NCI-H1092 (cell line): Measurements from ENCODE around the gene TNFSF9.
A peak's percentile ranks its signal among the peaks of the same experiment; 100 is the strongest.
"Not testable (repeated sequence)": the region's sequence is repeated elsewhere in the genome, so short reads cannot be mapped to it uniquely, and the experiment has no call there.

ENCODE experiments used
- DNase-seq: peaks from one replicate; lab custom pipeline; 2025; lab: John Stamatoyannopoulos, UW

TNFSF9 gene

DNA sequence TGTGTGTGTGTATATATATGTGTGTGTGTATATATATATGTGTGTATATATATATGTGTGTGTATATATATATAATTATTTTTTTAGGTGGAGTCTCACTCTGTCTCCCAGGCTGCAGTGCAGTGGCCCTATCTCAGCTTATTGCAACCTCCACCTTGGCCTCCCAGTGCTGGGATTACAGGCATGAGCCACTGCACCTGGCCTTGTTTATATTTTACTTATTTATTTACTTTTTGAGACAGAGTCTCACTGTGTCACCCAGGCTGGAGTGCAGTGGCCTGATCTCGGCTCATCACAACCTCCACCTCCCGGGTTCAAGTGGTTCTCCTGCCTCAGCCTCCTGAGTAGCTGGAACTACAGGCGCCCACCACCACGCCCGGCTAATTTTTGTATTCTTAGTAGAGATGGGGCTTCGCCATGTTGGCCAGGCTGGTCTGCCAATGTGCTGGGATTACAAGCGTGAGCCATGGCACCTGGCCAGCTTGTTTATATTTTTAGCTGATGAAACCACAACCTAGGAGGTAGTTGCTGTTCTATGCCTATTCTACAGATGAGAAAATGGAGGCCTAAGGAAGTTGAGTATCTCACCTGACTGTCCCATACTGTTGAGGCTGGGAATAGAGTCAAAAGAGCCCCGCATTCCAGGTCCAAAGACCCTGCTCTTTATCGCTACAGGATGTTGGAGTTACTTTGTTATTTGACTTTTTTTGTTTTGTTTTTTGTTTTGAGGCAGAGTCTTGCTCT, 22.6 kb upstream of the TNFSF9 start:
- DNase-seq: not testable (repeated sequence)

DNA sequence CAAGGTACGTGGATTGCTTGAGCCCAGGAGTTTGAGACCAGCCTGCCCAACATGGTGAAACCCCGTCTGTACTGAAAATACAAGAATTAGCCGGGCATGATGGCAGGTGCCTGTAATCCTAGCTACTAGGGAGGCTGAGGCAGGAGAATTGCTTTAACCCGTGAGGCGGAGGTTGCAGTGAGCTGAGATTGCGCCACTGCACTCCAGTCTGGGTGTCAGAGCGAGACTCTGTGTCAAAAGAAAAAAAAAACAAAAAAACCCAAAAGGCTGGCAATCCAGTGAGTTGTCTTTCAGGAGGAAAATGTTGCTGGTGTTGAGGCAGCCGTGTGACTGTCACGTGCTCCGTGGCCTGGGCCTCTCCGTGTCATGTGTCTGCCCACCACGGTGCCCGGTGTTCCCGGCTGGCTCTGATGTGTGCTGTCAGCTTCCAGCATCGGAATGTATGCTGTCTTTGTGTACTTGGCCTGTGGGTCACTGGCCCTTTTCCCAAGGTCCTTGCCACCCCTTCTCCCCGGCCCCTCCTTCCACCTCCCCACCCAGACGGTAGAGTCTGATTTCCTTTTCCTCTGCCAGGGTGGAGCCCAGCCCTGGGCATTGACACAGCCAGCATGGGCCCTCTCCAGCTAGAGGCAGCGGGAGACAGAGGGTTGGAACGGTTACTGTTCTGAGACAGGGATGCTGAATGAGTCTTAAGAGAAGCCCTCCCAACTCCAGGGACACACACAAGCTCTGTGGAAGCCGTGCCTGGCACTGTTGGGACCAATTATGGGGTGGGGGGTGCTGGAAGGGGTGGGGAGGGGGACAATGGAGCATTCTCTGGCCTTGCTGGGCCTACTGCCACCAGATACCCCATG, 21.5 kb upstream of the TNFSF9 start:
- no peak for DNase-seq

DNA sequence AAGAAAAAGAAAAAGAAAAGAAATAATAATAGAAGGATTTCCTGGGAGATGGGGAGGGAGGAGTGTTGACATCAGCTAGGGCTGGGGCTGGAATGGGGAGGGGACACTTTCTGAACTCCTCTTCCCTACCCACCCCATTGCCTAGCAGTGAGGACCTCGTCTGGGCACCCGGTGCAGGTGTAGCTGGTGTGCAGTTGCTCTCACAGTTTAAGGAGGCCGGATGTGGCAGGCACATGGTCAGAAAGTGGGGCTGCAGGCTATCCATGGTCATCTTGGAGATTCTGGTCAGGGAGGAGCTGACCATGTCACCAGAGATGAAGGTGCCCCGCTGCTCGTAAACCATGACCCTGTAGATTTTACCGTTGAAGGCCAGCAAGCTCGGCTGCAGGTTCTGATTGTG, 20.2 kb upstream of the TNFSF9 start:
- no peak for DNase-seq

DNA sequence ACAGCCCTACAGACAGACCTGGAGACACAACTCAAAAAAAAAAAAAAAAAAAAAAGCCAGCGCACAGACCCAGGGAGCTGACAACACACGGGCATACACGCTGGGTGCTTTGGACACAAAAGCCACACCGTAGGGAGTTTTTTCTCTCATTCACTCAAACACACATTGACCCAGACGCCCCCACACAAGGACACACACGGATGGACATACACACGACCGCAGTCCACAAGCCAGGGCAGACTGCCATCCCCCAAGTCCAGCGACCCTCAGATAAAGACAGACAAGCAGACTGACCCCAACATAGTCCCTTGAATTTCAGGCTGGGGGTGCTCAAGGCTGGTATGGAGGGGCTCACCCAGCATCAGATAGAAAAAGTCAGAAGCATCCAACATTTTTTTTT, 16.7 kb upstream of the TNFSF9 start:
- DNase-seq: no peak

DNA sequence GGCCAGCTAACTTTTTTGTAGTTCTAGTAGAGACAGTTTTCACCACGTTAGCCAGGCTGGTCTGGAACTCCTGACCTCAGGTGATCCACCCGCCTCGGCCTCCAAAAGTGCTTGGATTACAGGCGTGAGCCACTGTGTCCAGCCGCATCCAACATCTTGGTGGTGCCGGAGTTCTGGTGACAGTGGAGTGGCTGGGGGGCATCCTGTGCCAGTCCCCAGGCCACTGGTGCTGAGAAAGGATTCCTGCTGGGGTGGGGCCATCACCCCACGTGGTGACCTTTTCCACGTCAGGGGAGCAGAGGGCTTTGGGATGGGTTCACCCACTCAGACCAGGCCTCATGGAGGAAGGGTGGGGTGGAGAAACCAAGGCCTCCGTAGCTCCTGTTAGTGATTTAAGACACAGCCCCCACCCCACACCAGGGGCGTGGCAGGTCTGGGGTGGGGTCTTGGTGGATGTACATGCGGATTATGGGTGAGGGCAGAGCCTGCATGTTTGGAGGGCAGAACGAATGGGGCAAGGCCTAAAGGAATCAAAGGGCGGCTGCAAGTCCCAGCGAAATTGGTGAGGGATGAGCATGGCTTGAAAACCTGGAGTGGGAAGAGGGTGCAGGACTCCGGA, 15.8 kb upstream of the TNFSF9 start:
- DNase-seq: no peak

DNA sequence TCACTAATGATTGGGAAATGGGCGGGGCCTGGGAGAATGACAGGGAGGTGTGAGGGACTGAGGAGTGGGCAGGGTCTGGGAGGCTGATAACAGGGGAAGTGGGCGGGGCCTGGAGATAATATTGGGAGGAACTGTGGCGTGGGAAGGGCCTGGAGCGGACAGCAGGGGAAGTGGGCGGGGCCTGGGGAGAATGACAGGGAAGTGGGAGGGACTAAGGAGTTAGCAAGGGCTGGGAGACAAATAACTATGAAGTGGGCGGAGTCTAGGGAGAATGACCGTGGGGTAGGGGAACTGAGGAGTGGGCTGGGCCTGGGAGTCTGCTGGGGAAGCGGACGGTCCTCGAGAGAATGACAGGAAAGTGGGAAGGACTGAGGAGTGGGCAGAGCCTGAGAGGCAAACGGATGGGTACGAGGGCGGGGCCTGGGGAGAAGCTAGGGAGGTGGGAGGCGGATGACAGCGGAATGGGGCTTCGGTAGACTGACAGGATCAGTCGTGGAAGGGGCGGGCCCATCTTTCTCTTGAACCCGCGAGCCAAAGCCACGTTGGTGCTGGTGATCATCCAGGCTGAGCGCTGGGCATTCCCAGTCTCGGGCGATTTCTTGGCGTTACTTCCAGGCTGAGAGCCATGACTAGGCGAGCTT, 14.7 kb upstream of the TNFSF9 start:
- DNase-seq: no peak

DNA sequence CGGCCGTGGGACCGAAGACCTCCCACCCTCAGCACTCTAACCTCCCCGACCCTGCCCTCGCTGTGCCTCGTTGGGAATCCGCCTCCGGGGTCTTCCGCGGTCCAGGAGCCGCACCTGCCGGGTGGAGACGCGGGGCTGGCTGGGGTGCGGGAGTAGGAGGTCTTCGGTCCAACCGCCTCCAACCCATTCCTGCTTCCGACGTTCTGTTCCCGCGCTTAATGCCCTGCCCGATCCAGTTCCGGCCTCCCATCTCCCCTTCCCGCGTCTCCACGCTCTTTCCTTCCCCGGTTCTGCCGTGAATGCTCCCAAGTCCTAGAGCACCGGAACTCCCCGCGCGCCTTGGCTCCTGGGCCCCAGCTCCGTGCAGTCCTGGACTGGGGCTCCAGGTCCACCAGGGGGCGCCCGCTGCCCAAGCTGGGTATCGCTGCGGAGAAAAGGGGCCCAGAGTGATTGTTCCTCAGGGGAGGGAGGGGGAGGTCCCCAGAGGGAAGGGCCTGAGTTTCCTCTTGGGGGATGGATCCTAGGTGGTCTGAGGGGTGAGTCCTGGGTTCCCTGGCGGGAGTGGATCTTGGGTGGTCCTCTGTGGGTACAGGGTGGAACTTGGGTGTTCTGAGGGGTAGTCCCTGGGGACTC, 14.1 kb upstream of the TNFSF9 start:
- peak; percentile 62 for DNase-seq

DNA sequence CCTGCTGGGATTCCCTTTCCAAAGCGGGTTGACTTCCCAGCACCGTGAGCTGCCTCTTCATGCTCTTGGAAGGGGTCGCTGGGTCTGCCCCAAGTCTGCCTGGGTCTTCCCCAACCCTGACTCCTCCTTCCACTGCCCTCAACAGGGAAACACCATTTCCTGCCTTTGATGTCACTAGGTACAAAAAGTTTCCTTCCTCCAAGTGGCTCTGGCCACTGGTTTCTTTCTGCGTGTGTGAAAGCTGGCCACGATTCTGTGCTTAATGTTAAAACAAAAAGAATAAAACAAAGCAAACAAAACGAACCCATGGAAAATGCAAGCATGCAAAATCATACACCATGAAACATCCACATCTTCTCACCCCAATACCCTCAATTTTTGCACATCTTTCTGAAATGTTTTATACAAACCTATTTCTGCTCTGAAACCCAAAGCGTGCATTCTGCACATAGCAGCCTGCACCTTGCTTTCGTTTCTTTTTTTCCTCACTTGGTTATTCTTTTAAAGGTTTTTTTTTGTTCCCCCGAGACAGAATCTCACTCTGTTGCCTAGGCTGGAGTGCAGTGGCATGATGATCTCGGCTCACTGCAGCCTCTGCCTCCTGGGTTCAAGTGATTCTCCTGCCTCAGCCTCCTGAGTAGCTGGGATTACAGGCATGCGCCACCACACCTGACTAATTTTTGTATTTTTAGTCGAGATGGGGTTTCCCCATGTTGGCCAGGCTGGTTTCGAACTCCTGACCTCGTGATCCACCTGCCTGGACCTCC, 12.5 kb upstream of the TNFSF9 start:
- DNase-seq: no peak

DNA sequence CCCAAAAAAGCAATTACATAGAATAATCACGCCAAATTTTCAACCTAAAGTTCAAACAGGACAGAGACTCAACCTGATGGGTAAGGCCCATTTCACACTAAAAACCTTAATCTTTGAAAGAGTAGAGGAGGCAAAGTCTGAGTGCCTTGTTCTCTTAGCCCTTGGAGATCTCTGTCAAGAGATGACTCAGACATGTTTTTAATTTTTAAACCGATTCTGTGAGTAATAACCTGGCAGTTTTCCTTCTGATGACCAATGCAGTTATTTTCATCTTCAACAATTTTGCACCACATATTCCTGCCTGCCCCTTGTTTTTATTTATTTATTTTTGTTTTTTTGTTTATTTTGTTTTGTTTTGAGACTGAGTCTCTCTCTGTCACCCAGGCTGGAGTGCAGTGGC, 11.5 kb upstream of the TNFSF9 start:
- DNase-seq: no peak

DNA sequence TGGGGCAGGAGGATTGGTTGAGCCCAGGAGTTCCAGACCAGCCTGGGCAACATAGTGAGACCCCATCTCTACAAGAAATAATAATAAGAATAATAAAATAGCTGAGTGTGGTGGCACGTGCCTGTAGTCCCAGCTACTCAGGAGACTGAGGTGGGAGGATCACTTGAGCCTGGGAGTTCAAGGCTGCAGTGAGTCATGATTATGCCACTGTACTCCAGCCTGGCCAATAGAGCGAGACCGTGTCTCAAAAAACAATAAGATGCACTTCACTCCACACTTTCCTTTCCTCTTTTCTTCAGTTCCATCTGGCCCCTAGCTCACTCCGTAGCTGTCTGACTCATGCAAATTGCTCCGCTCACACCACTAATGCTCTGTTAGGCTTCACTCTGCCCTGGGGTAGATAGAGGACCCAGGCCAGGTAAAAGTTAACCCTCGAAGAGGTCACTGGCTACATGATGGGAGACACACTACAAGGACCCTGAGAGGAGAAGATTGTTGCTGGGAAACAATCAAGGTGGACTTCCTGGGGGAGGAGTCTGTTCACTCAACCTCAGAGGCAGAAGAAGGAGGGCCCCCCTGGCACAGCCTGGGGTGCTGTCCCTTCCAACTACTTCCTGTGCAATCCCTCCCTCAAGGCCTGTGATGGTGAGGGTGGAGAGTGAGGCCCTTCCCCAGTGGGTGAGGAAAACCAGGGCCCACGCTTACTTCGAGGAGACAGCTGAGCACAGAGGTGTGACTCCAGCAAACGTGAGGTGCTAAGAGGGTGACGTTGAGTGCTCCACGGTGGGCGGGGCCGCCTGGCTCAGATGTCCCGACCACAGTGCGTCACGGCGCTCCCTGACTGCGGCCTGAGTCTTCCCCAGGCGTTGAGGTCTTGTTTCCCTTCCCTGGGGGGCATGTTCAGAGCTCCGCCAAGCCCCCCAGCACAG, 8.8 kb upstream of the TNFSF9 start:
- no peak for DNase-seq

DNA sequence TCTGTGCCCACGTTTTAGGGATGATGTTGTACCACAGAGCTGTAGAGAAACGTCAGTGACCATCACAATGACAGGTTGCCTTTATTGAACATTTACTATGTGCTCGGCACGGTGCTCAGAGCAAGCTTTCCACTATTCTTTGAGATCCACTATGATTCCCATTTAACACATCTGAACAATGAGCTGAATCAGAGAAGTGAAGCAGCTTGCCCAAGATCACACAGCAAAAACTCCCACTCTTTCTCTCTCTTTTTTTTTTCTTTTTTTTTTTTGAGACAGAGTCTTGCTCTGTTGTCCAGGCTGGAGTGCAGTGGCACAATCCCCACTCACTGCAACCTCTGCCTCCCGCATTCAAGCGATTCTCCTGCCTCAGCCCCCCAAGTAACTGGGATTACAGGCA, 8.1 kb upstream of the TNFSF9 start:
- DNase-seq: no peak

DNA sequence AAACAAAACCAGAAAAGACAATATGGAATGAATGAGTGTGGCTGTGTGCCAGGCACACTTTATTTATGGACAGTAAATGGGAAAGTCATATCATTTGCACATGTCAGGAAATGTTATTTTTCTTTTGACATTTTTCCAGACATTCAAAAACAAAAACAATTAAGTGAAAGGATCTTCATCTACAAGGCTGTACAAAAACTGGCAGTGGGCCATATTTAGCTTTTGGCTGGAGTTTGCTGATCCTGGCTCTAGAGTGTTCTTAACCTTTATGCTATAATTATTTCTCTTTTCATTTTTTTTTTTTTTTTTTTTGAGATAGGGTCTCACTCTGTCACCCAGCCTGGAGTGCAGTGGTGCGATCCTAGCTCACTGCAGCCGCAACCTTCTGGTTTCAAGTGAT, 6.5 kb upstream of the TNFSF9 start:
- DNase-seq: no peak

DNA sequence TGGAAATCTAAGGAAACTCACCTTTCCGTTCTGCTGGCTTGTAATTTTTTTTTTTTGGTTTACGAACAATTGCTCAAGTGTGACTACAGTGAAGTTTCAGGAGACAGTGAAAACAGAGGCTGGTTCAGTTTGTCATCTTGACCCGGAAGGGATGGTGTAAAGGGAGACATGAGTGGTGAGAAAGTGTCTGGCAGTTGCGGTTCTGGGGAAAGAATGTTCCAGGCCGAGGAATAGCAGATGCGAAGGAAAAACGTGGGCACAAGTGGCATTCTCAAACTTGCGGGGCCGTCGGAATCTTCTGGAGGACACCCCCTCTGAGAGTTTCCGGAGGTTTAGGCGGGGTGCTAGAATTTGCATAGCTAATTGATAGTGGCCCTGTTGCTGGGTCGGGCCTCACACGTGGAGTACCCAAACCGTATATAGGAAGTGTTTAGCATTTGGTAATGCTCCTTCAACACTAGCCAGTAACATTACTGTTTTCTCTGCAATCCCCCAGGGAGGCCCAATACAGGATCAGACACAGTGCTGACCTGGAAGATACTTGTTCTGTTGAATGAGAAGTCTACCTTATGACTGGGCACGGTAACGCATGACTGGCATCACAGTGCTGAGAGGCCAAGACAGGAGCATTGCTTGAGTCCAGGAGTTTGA, 2.8 kb upstream of the TNFSF9 start:
- DNase-seq: no peak

DNA sequence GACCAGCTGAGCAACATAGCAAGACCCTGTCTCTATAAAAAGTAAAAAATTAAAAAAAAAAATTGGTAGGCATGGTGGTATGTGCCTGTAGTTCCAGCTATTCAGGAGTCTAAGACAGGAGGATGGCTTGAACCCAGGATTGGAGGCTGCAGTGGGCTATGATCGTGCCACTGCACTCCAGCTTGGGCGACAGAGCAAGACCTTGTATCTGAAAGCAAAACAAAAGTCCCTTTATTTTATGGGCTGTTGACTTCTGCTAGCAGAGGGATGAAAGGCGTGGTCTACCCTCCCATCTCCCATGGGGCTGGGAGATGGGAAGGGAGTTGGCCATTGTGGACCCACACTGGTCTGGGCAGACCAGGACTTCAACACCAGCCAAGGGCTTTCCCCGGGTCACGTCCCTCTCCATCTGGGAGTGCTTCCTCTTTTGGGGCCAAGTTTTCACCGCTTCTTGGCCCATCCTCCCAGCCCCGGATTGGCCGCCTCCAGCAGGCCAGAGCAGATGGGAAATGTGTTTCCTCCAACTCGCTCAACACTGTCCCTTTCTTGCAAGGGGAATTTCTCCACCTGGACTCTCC, 2.2 kb upstream of the TNFSF9 start:
- DNase-seq: no peak

DNA sequence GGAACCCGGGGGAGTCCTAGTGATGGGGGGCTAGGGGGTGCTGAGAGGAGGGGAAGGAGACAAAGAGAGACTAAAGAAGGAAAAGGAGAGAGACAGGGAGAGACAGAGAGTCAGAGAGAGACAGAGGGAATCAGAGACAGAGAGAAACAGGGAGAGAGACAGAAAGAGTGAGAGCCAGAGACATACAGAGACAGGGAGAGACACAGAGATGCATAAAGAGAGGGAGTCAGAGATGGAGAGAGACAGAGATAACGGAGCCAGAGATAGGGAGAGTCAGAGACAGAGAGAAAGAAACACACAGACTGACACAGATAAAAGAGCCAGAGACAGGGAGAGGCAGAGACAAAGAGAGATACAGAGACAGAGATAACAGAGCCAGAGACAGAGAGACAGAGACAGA, 1.5 kb upstream of the TNFSF9 start:
- no peak for DNase-seq

DNA sequence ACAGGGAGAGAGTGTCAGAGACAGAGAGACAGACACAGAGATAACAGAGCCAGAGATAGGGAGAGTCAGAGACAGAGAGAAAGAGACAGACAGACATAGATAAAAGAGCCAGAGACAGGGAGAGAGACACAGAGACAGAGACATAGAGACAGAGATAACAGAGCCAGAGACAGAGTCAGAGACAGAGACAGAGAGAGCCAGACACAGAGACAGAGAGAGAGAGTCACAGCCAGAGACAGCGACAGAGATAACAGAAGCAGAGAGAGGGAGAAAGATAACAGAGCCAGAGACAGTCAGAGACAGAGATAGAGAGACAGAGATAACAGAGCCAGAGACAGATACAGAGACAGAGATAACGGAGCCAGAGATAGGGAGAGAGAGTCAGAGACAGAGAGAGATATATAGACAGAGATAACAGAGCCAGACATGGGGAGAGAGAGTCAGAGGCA, 865 bp upstream of the TNFSF9 start:
- DNase-seq: no peak

DNA sequence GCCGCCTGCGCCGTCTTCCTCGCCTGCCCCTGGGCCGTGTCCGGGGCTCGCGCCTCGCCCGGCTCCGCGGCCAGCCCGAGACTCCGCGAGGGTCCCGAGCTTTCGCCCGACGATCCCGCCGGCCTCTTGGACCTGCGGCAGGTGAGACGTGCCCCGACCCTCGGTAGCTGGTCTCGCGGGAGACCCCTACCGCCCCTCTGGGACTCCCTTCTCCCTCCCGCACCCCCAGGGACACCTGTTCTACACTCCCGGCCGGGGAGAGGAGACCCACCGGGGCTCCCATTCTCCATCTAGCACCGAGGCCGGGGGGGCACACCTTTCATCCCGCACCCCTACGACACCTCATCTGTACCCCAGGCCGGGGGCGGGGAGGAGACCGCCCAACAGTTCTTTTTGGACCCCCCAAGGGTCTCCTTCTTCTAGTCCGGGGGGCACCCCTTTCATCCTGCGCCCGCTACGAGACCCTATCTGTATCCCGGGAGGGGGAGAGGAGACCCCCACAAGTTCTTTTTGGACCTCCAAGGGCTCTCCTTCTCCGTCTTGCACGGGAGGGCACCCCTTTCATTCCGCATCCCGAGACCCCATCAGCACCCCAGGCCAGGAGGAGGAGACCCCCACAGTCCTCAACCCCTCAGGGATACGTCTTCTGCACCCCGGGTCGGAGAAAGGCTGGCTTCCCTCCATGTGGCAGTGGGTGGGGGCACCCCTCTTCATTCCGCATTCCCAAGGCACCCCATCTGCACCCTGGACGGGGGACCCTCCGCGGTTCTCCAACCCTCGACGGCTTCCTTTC, 533 bp downstream of the TNFSF9 start:
- DNase-seq: no peak

DNA sequence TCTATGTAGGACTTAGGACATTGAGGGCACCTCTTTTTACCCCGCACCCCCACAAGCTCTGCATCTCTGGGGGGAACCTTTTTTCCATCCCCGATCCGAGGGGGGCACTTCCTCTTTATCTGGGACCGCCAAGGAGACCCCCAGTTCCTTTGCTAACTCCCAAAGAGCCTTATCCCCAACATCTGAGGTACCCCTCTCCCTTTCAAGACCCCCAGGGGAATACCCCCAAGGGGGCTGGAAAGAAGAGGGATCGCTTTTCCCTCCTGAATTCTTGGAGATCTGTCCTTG, 1.1 kb downstream of the TNFSF9 start:
- DNase-seq: no peak
